Body of pancreas (tissue), 4 donors: ENCODE measurements around the gene AGAP1. TPM values are rescaled to one million over a fixed set of nuclear protein-coding genes. Genes with fewer than 3 reads are reported as not detected.

Experiments used
- ATAC-seq: fragments of 150-250 bp; one replicate; pipeline ENCODE4 v1.9.1; 2016
- DNase-seq, 4 donors: peaks; one replicate each; pipeline ENCODE4 v3.0.0-alpha.2; 2019
- H3K27ac ChIP-seq, 4 donors: fragments of 200-600 bp; sonication (generic); 1 replicate in 3 of 4; 2 replicates in 1 of 4; pipeline versions ENCODE4 v1.5.1 to v1.6.1; 2016 to 2019; ENCODE audit warnings: mild to moderate bottlenecking in 1 of 4, mixed read lengths in 1 of 4, moderate library complexity in 1 of 4
- H3K27me3 ChIP-seq, 2 donors: fragments of 200-600 bp; sonication (generic); one replicate each; pipeline ENCODE4 v1.6.0; 2016; ENCODE audit warnings: mild to moderate bottlenecking in 1 of 2
- H3K36me3 ChIP-seq, 2 donors: fragments of 200-600 bp; sonication (generic); replicated peaks in 1 of 2; 2 replicates each; pipeline ENCODE4 v1.5.1; 2016; ENCODE audit warnings: low read depth in 2 of 2; ENCODE audit not compliant: insufficient read depth in 1 of 2
- H3K4me1 ChIP-seq: fragments of 200-600 bp; sonication (generic); one replicate; pipeline ENCODE4 v1.6.0; 2016
- H3K4me3 ChIP-seq, 2 donors: fragments of 200-600 bp; sonication (generic); 1 replicate in 1 of 2; 2 replicates in 1 of 2; pipeline ENCODE4 v1.5.1; 2016 to 2019
- H3K9me3 ChIP-seq, 3 donors: fragments of 200-600 bp; sonication (generic); 1 replicate in 2 of 3; 2 replicates in 1 of 3; pipeline ENCODE4 v1.5.1; 2016
- POLR2A ChIP-seq, 3 donors: fragments of 450-650 bp; IDR thresholded peaks; one replicate each; pipeline ENCODE4 v1.6.1; 2016; ENCODE audit warnings: antibody characterized with exemption in 3 of 3, mild to moderate bottlenecking in 2 of 3
- WGBS, 2 donors: methylation state at CpG; one replicate each; pipeline ENCODE4 v1.1.5; 2017; 5-methylcytosine and 5-hydroxymethylcytosine counted together
- intact Hi-C: fragments of 100-400 bp; cut with DNase I; formaldehyde crosslinking; loops from one replicate; pipeline ENCODE4 v1.15.1; 2023
- total RNA-seq, 2 donors: library from RNA; depleted of rRNA; stranded (reverse); fragments of >200 nt; gene quantifications; one replicate each; pipeline ENCODE4 v1.1.0, GENCODE V29; 2016
- TF ChIP-seq, protein P1 (sequence below), 7 experiments: fragments of 450-650 bp in 4 of 7; fragments of 200-600 bp in 3 of 7; sonication (generic) in 3 of 7; IDR thresholded peaks; one replicate each; pipeline ENCODE4 v1.5.1; 2016 to 2019; ENCODE audit warnings: antibody characterized with exemption in 7 of 7

AGAP1 gene
- total RNA-seq, 2 donors from 2014 or later: 21.3 to 32.6 TPM

DNA sequence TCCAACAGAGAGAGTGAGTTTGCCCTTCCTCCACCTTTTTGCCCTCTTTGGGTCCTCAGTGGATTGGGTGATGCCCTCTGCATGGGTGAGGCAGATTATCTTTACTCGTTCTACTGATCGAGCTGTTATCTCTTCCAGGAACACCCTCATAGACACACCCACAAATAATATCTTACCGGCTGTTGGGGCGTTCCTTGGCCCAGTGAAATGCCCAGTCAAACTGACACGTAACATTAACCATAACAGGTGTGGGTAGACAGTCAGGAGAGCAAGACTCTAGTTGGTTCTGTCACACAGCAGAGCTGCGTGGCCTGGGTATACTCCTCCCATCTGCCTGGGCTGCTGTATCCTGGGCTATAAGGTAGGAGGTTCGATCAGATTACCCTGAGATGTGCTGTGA is 144.1 kb downstream of the AGAP1 start:
- Histone ChIP-seq H3K4me1 (peaks cover 8% of the 10 kb centered on the region), H3K27ac (no peak overlapping the region), H3K4me3 (no peak overlapping the region), H3K27me3 (no peaks in the 10 kb centered on the region), H3K9me3 (no peaks in the 10 kb centered on the region), H3K36me3 (no peaks in the 10 kb centered on the region)
- DNase-seq (no peak), ATAC-seq (no peak)
- whole genome bisulfite sequencing, 2 donors: 71 to 75% methylated on average over 7 of the region's 7 CpGs
- intact Hi-C loops: no loop called here
- TF ChIP-seq, protein P1, sequence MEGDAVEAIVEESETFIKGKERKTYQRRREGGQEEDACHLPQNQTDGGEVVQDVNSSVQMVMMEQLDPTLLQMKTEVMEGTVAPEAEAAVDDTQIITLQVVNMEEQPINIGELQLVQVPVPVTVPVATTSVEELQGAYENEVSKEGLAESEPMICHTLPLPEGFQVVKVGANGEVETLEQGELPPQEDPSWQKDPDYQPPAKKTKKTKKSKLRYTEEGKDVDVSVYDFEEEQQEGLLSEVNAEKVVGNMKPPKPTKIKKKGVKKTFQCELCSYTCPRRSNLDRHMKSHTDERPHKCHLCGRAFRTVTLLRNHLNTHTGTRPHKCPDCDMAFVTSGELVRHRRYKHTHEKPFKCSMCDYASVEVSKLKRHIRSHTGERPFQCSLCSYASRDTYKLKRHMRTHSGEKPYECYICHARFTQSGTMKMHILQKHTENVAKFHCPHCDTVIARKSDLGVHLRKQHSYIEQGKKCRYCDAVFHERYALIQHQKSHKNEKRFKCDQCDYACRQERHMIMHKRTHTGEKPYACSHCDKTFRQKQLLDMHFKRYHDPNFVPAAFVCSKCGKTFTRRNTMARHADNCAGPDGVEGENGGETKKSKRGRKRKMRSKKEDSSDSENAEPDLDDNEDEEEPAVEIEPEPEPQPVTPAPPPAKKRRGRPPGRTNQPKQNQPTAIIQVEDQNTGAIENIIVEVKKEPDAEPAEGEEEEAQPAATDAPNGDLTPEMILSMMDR (IDR thresholded peaks at IDR 0.05): no peak
- TF ChIP-seq POLR2A (IDR thresholded peaks at IDR 0.05): no peak

DNA sequence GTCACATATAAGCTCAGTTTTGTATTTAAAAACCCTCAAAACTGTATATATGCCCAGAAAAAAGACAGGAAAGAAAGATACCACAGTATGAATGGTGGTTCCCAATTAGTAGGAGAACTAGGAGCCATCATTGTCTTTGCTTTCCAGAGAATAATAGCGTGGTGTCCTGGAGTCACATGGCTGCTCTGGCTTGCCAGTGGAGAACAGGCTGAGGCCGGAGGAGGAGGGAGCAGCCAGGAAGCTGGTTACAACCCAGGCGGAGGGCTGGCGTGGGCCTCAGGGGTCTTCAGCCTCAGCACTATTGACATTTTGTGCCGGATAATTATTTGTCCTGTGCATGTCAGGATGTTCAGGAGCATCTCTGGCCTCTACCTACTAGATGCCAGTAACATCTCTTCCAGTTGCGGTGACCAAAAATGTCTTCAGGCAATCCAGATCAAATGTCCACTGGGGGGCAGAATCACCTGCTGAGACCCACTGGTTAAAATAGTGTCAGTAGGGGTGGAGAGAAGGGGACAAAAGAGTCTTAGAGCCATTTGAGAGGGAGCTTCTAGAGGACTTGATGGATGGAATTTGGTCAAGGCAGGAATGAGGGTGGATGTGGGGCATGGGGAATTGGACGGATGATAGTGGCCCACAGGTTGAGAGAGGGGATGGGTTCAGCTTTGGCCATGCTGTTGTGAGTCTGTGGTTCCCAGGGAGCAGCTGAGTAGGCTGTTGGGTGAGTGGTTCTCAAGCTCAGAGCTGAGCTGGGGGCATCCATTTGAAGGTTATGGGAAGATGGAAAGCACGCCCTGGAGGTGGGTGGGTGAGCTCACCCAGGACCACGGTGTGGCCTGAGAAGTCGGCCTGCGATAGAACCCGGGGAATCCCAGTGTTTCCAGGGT is 144.9 kb downstream of the AGAP1 start:
- no peak overlapping the region for H3K27ac ChIP-seq
- H3K4me3 ChIP-seq: no peak overlapping the region
- intact Hi-C loops: no loop called here
- no peaks in the 10 kb centered on the region for H3K27me3 ChIP-seq
- ATAC-seq: no peak
- no peak for DNase-seq
- H3K36me3 ChIP-seq: no peaks in the 10 kb centered on the region
- H3K9me3 ChIP-seq: no peaks in the 10 kb centered on the region
- peaks cover 8% of the 10 kb centered on the region for H3K4me1 ChIP-seq
- WGBS, 2 donors: 94 to 95% methylated on average over 12 of the region's 12 CpGs
- TF ChIP-seq POLR2A (IDR thresholded peaks at IDR 0.05): no peak
- TF ChIP-seq, protein P1 (IDR thresholded peaks at IDR 0.05): no peak

DNA sequence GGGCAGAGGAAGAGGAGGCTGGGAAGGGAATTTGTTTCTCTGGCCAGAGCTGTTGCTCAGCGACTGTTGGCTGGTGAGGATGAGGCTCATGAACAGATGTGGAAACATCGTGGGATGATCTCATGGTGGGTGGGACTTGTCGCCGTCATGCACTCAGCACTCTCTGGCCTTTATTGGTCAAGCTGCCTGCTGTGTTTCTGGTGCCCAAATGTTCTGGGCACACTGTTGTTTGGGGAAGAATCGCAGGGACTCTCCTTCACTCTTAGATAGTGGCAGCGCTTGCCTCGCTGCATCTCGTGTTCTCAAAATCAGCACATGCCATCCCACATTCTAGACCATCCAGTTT is 145.6 kb downstream of the AGAP1 start:
- TF ChIP-seq POLR2A (IDR thresholded peaks at IDR 0.05): no peak
- TF ChIP-seq, protein P1 (IDR thresholded peaks at IDR 0.05): no peak
- ATAC-seq: peak; percentile 58
- H3K9me3 ChIP-seq: no peaks in the 10 kb centered on the region
- intact Hi-C loops: no loop called here
- peak; percentile 22 to 48 (median 34) for DNase-seq
- no peak overlapping the region for H3K27ac ChIP-seq
- no peak overlapping the region for H3K4me3 ChIP-seq
- H3K27me3 ChIP-seq: no peaks in the 10 kb centered on the region
- peaks cover 8% of the 10 kb centered on the region for H3K4me1 ChIP-seq
- no peaks in the 10 kb centered on the region for H3K36me3 ChIP-seq
- WGBS, 2 donors: 70 to 89% methylated on average over 7 to 8 of the region's 8 CpGs

DNA sequence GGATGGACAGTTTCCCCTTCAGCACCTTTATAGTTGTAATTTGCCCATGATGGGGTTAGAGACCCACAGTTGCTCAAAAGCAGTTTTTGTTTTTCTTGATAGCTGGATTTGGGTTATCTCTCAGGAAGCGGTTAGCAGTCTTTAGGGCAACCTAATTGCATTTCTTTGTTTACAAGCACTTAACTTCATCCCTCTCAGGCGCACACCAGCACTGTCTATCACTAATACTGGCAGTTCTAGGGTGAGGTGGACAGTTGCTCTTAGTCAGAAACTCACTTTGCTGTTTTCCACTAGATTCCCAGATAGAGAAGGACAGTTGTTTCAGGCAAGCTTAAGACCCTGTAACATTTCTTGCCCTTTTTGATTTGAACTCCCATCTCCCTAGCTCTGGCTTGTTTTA is 146.0 kb downstream of the AGAP1 start:
- peaks cover 8% of the 10 kb centered on the region for H3K4me1 ChIP-seq
- no peak for ATAC-seq

More for the DNA sequence above, 146.0 kb downstream of the AGAP1 start:
- Histone ChIP-seq H3K4me3 (no peak overlapping the region), H3K9me3 (no peaks in the 10 kb centered on the region), H3K27me3 (no peaks in the 10 kb centered on the region), H3K36me3 (no peaks in the 10 kb centered on the region), H3K27ac (no peak overlapping the region)
- intact Hi-C loops: no loop called here
- TF ChIP-seq, protein P1 (IDR thresholded peaks at IDR 0.05): no peak
- no peak for TF ChIP-seq POLR2A (IDR thresholded peaks at IDR 0.05)
- no peak for DNase-seq
- 86 to 94% methylated on average over 2 of the region's 2 CpGs for WGBS, 2 donors
